OCI-LY1 (cell line): ENCODE data around the gene BMERB1.

ENCODE experiments used
- H2AFZ ChIP-seq: fragments of 200-600 bp; sonication (generic), shearing (Covaris generic); 2 replicates; pipeline ENCODE4 v1.6.0; 2014; ENCODE audit warnings: antibody characterized with exemption, mild to moderate bottlenecking, low read length
- H3F3A ChIP-seq: fragments of 200-600 bp; sonication (generic), shearing (Covaris generic); 2 replicates; pipeline ENCODE4 v1.6.0; 2014; ENCODE audit warnings: mild to moderate bottlenecking, antibody characterized with exemption, low read length, moderate library complexity; ENCODE audit not compliant: insufficient read depth
- H3K27ac ChIP-seq: fragments of 200-600 bp; sonication (generic); 2 replicates; pipeline ENCODE4 v1.5.1; 2014; ENCODE audit warnings: low read length, mixed run types, mild to moderate bottlenecking, low read depth; ENCODE audit not compliant: poor library complexity, severe bottlenecking
- H3K27me3 ChIP-seq: fragments of 200-600 bp; sonication (generic); 2 replicates; pipeline ENCODE4 v1.6.0; 2014; ENCODE audit warnings: antibody characterized with exemption, mild to moderate bottlenecking, low read length, moderate library complexity; ENCODE audit not compliant: insufficient read depth
- H3K36me3 ChIP-seq: fragments of 200-600 bp; sonication (generic); 2 replicates; pipeline ENCODE4 v1.6.1; 2014; ENCODE audit warnings: mild to moderate bottlenecking, antibody characterized with exemption, low read length, moderate library complexity, mixed read lengths; ENCODE audit not compliant: insufficient read depth
- H3K4me1 ChIP-seq: fragments of 200-600 bp; sonication (generic); 2 replicates; pipeline ENCODE4 v1.5.1; 2014; ENCODE audit warnings: mild to moderate bottlenecking, low read length, moderate library complexity; ENCODE audit not compliant: insufficient read depth, severe bottlenecking
- H3K4me2 ChIP-seq: fragments of 200-600 bp; sonication (generic), shearing (Covaris generic); 2 replicates; pipeline ENCODE4 v1.6.1; 2014; ENCODE audit warnings: low read length
- H3K4me3 ChIP-seq: fragments of 200-600 bp; sonication (generic); 2 replicates; pipeline ENCODE4 v1.5.1; 2014; ENCODE audit warnings: low read length, low read depth, mild to moderate bottlenecking, mixed read lengths; ENCODE audit not compliant: poor library complexity, severe bottlenecking
- H3K79me2 ChIP-seq: fragments of 200-600 bp; shearing (Covaris generic); 2 replicates; pipeline ENCODE4 v1.6.1; 2016; ENCODE audit warnings: mixed run types, low read length, mixed read lengths; ENCODE audit not compliant: insufficient read depth
- H3K9ac ChIP-seq: fragments of 200-600 bp; sonication (generic), shearing (Covaris generic); 2 replicates; pipeline ENCODE4 v1.6.1; 2014; ENCODE audit warnings: mild to moderate bottlenecking, low read length, mixed read lengths
- H3K9me2 ChIP-seq: fragments of 200-600 bp; sonication (generic), shearing (Covaris generic); 2 replicates; pipeline ENCODE4 v1.6.1; 2014; ENCODE audit warnings: low read depth, mild to moderate bottlenecking, low read length, mixed read lengths
- H3K9me3 ChIP-seq: fragments of 200-600 bp; shearing (Covaris generic); 2 replicates; pipeline ENCODE4 v1.6.1; 2014; ENCODE audit warnings: low read length, mixed read lengths
- H4K20me1 ChIP-seq: fragments of 200-600 bp; sonication (generic), shearing (Covaris generic); 2 replicates; pipeline ENCODE4 v1.6.0; 2016; ENCODE audit warnings: mild to moderate bottlenecking, low read length; ENCODE audit not compliant: insufficient read depth
- EZH2 ChIP-seq: fragments of 200-600 bp; sonication (generic), shearing (Covaris generic); IDR thresholded peaks from 2 replicates; pipeline ENCODE4 v1.8.0; 2017; ENCODE audit warnings: borderline replicate concordance, mixed run types, mild to moderate bottlenecking, antibody characterized with exemption, low read length, moderate library complexity, mixed read lengths
- TF ChIP-seq, protein P1 (sequence below): fragments of 200-600 bp; sonication (generic), shearing (Covaris generic); IDR thresholded peaks from 2 replicates; pipeline ENCODE4 v1.5.1; 2017; ENCODE audit warnings: mild to moderate bottlenecking, antibody characterized with exemption, low read length, moderate library complexity, mixed read lengths

BMERB1 gene

DNA sequence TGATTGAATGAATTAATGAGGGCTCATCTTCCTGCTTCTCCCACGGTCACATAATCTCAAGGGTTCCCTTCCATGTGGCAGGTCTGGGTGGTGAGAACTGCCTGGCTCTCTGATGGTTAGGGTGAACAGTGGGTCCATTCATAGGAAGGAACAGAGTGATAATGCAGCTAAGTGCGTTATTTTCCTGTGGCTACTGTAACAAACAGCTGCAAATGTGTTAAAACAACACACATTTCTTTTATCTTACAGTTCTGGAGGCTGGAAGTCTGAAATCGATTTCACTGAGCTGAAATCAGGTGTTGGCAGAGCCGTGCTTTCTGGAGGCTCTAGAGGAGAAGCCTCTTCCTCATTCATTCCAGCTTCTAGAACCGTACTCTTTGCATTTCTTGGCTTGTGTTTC is 95.3 kb downstream of the BMERB1 start:
- H3K9ac ChIP-seq = no peak overlapping the region
- no peak overlapping the region for H2AFZ ChIP-seq

DNA sequence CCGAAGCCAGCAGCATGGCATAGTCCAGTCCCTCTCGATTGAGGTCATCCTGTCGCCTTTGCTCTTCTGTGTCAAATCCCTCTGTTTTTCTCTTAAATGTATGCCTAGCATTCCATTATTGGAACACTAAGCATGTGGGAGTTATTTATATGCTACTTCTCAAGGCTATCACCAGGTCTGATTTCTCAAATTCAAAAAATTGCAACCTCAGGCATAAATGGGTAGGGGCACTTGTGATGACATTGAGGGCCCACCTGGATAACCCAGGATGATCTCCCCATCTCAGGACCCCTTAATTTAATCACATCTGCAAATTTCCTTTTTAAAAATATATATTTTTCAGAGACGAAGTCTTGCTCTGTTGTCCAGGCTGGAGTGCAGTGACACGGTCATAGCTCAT is 95.7 kb downstream of the BMERB1 start:
- H3K36me3 ChIP-seq = no peaks in the 10 kb centered on the region

More for the DNA sequence above, 95.3 kb downstream of the BMERB1 start:
- no peaks in the 10 kb centered on the region for H3K4me1 ChIP-seq
- no peak overlapping the region for H3K27ac ChIP-seq
- H3K9me3 ChIP-seq = no peaks in the 10 kb centered on the region
- H4K20me1 ChIP-seq = no peaks in the 10 kb centered on the region
- H3K79me2 ChIP-seq = no peaks in the 10 kb centered on the region
- H3K4me2 ChIP-seq = no peak overlapping the region
- H3K36me3 ChIP-seq = no peaks in the 10 kb centered on the region
- TF ChIP-seq, protein P1, sequence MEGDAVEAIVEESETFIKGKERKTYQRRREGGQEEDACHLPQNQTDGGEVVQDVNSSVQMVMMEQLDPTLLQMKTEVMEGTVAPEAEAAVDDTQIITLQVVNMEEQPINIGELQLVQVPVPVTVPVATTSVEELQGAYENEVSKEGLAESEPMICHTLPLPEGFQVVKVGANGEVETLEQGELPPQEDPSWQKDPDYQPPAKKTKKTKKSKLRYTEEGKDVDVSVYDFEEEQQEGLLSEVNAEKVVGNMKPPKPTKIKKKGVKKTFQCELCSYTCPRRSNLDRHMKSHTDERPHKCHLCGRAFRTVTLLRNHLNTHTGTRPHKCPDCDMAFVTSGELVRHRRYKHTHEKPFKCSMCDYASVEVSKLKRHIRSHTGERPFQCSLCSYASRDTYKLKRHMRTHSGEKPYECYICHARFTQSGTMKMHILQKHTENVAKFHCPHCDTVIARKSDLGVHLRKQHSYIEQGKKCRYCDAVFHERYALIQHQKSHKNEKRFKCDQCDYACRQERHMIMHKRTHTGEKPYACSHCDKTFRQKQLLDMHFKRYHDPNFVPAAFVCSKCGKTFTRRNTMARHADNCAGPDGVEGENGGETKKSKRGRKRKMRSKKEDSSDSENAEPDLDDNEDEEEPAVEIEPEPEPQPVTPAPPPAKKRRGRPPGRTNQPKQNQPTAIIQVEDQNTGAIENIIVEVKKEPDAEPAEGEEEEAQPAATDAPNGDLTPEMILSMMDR = no peak
- TF ChIP-seq EZH2 = no peak
- H3F3A ChIP-seq = no peaks in the 10 kb centered on the region
- H3K9me2 ChIP-seq = no peaks in the 10 kb centered on the region
- no peaks in the 10 kb centered on the region for H3K27me3 ChIP-seq
- H3K4me3 ChIP-seq = no peak overlapping the region

DNA sequence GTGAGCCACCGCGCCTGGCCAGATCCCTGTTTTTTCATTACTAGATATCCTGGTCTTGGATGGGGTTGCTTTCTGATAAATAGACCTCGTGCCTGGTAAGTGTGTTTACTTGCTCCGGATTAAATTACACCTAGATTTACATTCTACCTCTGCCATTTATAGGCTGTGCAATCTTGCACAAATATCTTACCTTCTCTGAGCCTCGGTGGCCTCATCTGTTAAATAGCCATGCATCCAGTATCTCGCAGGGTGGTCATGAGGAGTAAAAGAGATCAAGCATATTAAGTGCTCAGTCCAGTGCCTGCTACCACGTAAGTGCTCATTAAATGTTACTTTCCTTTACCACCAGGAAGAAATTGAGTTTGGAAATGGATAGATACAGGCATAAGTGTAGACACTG is 98.4 kb downstream of the BMERB1 start:
- Histone ChIP-seq H3F3A (no peaks in the 10 kb centered on the region), H2AFZ (no peak overlapping the region), H3K9me2 (no peaks in the 10 kb centered on the region), H3K79me2 (no peaks in the 10 kb centered on the region), H3K9me3 (no peaks in the 10 kb centered on the region), H3K27me3 (no peaks in the 10 kb centered on the region), H3K4me2 (no peak overlapping the region), H4K20me1 (no peaks in the 10 kb centered on the region), H3K9ac (no peak overlapping the region), H3K4me1 (no peaks in the 10 kb centered on the region), H3K4me3 (no peak overlapping the region), H3K27ac (no peak overlapping the region), H3K36me3 (no peaks in the 10 kb centered on the region)
- TF ChIP-seq EZH2 = no peak
- TF ChIP-seq, protein P1 = no peak

More for the DNA sequence above, 95.7 kb downstream of the BMERB1 start:
- Histone ChIP-seq H3K9me3 (no peaks in the 10 kb centered on the region), H3K9ac (no peak overlapping the region), H3K4me3 (no peak overlapping the region), H3K27ac (no peak overlapping the region), H3K4me2 (no peak overlapping the region), H3K4me1 (no peaks in the 10 kb centered on the region), H2AFZ (no peak overlapping the region), H3K9me2 (no peaks in the 10 kb centered on the region), H3K79me2 (no peaks in the 10 kb centered on the region), H3K27me3 (no peaks in the 10 kb centered on the region), H3F3A (no peaks in the 10 kb centered on the region), H4K20me1 (no peaks in the 10 kb centered on the region)
- TF ChIP-seq, protein P1 = no peak
- no peak for TF ChIP-seq EZH2
